Activated CD4-positive, alpha-beta T cell treated with anti-CD3 and anti-CD28 coated beads, Interleukin-2, Interleukin-4, amounts not matched to agents 100 ng/mL and 50 ng/mL, durations not matched to agents 16 hours and 8 hours (primary cell): ENCODE measurements around the gene FXYD1.
"Not testable (repeated sequence)": the region's sequence is repeated elsewhere in the genome, so short reads cannot be mapped to it uniquely, and the experiment has no call there.

Source experiments
- DNase-seq: peaks from one replicate; pipeline ENCODE4 v3.0.0-alpha.2; 2020; ENCODE audit warnings: low spot score

The FXYD1 gene

GRCh38 chr19:35143231-35143715, 4.6 kb downstream of the FXYD1 start, which contains the start of gene FXYD7:
FXYD7 (plus strand) TSS chr19:35143255; CDS start chr19:35143334, 79 bp downstream.
- DNase-seq = no peak

DNA sequence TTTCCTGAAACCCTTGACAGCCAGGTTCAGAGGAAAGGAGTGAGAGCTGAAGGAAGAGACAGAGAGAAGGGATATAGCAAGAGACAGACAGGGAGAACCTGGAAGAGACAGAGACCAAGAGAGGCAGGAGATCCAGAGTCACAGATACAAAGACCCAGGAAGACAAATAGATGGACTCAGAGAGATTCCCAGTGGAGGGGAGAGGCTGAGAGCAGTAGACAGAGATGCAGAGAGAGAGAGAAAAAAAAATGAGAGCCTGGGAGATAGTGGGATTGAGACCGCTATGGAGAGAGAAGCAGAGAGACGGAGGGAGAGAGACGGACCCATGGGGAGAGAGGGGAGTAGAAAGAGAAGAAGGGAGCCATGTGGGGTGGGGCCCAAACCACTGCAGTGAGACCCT, 5.2 kb downstream of the FXYD1 start:
- no peak for DNase-seq

DNA sequence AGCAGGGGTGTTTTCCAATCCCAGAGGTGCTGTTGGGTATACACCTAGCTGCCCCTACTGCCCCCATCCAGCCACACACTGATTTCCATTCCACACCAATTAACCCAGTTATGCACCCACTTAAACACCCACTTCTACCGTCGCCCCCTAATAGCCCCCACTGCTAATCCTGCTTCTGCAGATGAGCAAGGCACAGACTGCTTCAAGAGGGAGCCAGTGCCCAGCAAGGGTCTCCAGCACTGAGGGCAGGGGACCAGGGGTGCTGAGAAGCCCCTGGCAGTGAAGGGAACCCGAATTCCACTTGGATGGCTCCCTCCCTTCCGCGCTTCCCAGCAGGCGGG, 5.6 kb downstream of the FXYD1 start:
- DNase-seq = no peak

- no peak for DNase-seq
Observed at GRCh38 chr19:35144600-35145436, 6.2 kb downstream of the FXYD1 start.

DNA sequence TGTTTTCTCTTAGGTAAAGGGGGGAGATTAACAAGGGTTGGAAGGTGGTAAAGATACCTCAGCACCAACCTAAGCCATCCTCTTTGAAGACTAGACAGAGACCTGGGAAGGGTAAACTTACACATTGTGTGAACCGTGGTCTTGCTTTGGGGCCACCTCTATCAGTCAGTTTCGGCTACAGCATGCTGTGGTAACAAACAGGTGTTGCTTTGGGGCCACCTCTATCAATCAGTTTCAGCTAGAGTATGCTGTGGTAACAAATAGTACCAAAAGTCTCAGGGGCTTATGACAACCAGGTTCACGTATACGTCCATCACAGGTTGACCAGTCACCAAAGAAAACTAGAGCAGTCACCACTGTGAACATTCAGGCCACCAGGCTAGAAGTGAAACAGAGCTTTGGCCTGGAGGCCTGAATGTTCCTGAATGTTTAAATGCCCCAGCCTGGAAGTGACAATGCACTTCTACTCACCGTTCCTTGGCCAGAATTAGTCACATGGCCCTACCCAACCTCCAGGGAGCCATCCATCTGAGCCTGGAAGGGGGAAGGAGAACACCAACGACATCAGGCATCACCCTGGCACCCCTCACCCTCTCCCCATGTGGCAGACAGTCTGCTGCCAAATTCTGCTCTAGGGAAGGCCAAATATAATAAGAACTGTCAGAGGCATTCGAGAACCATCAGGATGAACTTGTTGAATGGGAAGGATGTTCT, 8.3 kb downstream of the FXYD1 start:
- DNase-seq = no peak

GRCh38 chr19:35149463-35149862, 10.8 kb downstream of the FXYD1 start:
- no peak for DNase-seq

GRCh38 chr19:35150445-35150844, 11.8 kb downstream of the FXYD1 start:
- no peak for DNase-seq

- DNase-seq = no peak
Observed at GRCh38 chr19:35151273-35152065, 12.8 kb downstream of the FXYD1 start.

DNA sequence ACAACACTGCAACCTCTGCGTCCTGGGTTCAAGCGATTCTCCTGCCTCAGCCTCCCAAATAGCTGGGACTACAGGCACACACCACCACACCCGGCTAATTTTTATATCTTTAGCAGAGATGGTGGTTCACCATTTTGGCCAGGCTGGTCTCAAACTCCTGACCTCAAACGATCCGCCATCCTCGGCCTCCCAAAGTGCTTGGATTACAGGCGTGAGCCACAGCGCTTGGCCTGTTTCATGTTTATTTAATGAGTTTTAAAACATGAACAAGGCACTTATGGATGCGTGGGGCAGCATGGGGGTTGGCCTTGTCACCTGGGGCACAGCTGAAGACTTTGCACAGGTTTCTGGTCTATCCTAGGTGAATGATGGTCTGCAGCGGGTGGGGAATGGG, 14.5 kb downstream of the FXYD1 start:
- not testable (repeated sequence) for DNase-seq

DNA sequence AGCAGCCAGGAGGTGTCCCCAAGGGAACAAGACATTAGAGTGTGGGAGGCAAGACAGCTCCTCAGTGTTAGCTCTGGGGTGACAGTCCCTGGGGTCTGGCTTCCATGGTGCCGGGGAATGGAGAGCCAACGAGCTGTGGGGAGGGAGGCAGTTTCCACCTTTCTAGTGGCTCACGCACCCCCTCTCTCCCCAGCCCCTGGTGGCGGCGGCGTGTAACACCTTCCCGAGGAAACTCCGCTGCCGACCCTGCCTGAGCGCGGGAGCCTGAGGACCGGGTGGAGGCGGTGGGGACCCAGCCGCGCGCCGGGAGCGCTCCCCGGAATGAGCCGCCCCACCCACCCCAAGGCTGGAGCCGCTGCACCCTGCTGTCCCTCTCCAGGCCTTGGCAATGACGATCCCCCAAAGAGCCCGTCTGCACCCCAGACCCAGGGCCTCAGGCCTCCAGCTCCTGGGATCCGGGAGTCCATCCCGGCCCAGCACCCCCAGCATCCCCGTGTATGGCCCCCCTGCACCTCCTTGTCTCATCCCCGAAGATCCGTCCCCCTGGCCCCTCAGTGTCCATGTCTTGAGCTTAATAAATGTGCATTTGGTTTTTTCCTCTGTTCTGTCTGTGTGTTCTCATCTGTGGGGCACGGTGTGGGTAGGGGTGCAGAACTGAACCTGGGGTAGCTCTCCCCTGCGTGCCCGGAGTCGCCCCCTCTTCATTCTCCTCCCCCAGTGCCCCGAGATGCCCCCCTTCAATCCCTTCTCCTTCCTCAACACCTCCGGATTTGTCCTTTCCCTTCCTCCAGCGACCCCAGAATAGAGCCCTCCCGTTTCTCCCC, 15.3 kb downstream of the FXYD1 start:
- DNase-seq = peak; percentile 68

DNA sequence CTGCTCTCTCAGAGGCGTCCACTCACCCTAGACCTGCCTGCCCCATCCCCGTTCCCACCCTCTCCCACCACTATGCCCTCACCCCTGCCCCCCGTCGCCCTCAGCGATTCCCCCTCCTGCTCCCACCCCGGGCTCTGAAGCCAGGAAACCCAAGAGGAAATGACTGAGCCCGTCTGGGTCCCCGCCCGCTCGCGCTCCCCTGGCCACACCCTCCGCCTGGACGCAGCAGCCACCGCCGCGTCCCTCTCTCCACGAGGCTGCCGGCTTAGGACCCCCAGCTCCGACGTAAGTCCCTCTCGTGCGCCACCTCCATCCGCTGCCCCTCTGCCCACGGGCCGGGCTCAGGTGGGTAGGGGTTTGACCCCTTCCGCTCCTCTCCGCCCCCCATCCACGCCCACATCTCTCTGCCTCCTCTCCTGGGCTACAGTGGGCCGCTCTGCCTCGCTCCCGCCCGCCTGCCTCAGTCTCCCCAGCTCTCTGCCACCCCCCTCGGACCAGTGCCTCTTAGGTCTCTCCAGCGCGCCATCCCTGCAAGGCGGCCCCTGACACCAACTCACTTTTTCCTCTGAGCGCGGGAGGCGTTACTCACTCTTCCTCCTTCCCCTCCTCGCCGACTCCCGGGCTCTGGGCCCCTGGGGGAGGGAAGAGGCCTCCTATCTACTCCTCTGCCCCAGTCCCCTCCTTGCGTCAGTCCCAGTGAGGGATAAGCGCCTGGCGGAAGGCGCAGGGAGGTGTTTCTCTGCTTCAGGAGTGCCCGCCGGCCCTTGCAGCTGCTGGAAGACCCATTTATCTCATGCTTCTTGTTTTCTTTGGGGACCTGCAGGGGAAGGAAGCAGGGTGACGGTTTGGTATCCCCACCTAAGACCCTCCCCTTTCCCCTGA, 16.1 kb downstream of the FXYD1 start, which contains the start of gene FXYD5:
TSS of gene FXYD5 (plus strand) at position 211 of the 882 bp plus-strand sequence. CDS start 816 bp downstream, outside the sequence.
- peak; percentile 61 for DNase-seq

GRCh38 chr19:35155441-35155840, 16.8 kb downstream of the FXYD1 start:
- DNase-seq = peak; percentile 37

GRCh38 chr19:35155981-35156672, 17.5 kb downstream of the FXYD1 start:
- no peak for DNase-seq

- no peak for DNase-seq
Observed at GRCh38 chr19:35156673-35157014, 18.0 kb downstream of the FXYD1 start.

DNA sequence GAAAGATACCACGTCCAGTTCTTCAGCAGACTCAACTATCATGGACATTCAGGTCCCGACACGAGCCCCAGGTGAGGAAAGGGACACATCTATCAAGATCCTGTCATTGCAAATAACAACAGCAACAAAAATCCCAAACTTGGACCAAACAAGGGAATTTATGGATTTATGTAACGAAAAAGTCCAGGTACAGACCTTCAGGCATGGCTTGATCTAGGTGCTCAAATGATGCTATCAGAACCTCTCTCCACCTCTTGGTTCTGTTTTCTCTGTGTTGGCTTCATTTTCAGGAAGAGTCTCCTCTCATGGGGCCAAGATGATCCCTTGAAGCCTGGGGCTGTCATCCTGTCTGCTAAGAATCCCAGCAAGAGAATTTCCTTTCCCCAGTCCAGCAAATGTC, 18.8 kb downstream of the FXYD1 start:
- DNase-seq = no peak

DNA sequence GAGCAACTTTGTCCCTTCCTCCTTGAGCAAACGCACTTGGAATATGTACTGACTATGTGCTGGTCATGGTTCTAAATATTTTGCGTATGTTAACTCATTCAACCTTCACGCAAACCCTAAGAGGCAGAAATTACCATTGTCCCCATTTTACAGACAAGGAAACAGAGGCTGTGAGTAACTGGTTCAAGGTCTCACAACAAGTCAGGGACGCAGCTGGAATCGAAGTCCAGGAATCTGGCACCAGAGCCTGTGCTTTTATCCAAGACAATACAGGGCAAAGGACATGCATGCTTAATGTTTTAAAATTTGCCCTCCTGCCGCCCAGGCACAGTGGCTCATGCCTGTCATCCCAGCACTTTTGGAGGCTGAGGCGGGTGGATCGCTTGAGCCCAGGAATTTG, 21.0 kb downstream of the FXYD1 start:
- DNase-seq = no peak

DNA sequence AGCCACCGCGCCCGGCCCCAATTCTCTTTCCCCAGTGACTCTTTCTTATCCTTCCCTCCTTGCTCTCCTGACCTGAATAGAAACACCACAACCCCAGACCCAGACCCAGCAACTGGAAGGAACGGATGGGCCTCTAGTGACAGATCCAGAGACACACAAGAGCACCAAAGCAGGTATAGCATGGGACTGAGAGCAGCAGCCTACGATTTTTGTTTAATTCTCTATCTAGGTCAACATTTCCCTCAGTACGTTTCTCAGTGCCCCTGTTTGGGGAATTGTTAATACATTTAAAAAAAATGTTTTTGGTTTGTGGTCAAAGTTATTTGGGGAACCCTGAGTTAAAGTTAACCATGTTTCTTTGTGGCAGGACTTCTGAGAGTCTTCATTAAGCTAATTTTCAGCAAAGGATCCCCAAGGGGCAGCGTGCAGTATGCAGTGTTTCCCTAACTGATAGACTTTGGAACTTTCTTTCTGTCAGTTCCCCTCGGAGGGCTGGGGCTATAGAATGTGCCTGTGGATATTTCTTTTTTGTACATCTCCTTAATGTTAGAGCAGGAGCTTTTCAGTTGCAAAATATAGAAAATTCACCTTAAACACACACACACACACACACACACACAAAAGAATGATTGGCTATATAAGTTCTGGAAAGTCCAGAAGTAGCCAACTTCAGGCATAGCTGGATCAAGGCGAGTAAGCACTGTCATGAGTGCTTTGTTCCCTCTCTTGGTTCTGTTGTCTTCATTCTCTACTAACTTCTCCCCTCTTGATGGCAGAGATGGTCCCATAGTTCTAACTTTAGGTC, 22.2 kb downstream of the FXYD1 start:
- DNase-seq = no peak

DNA sequence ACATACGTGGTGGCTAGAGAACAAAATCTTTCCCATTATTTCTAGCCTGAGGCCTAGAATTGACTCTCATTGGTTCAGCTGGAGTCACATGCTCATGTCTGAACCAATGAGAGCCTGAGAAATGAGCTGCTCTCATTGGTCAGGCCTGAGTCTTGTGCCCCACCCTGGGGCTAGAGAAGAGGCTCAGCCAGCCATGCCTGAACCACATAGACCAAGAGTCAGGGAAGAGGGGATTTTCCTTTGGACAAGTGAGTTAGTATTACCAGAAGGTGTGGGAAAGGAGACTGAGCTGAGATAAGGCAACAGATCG, 22.8 kb downstream of the FXYD1 start:
- DNase-seq = no peak
